Kidney epithelial cell (primary cell): ENCODE measurements around the gene ZMIZ1. TPM values are rescaled to one million over a fixed set of nuclear protein-coding genes. Genes with fewer than 3 reads are reported as not detected.

Experiments used
- DNase-seq: peaks from one replicate; pipeline ENCODE4 v3.0.0-alpha.2; 2010; ENCODE audit warnings: low read depth
- H3K27me3 ChIP-seq: 2 replicates; pipeline ENCODE4 v1.6.0; 2011; ENCODE audit warnings: low read length; ENCODE audit not compliant: control insufficient read depth, insufficient read depth
- H3K36me3 ChIP-seq: 2 replicates; pipeline ENCODE4 v1.5.1; 2011; ENCODE audit warnings: low read length; ENCODE audit not compliant: control insufficient read depth, insufficient read depth
- H3K4me3 ChIP-seq: 2 replicates; pipeline ENCODE4 v1.5.1; 2011; ENCODE audit warnings: low read depth, mild to moderate bottlenecking, control low read depth, low read length
- CTCF ChIP-seq: IDR thresholded peaks from 2 replicates; pipeline ENCODE4 v1.5.1; 2011; ENCODE audit warnings: mild to moderate bottlenecking, moderate library complexity, low read length, control low read depth, inconsistent platforms; ENCODE audit not compliant: insufficient read depth, poor library complexity, severe bottlenecking
- total RNA-seq: library from RNA; depleted of rRNA; stranded (reverse); fragments of >200 nt; gene quantifications from 2 replicates; pipeline ENCODE4 v1.2.3, GENCODE V29; 2015

ZMIZ1 gene
- total RNA-seq, 1 donor from 2014 or later = 57.5 TPM

- DNase-seq = no peak
- H3K27me3 ChIP-seq = no peaks in the 10 kb centered on the region
- no peak overlapping the region for H3K4me3 ChIP-seq
- no peak for TF ChIP-seq CTCF
- H3K36me3 ChIP-seq = peaks cover 1% of the 10 kb centered on the region
Observed at GRCh38 chr10:79253704-79254103, 184.9 kb downstream of the ZMIZ1 start.

GRCh38 chr10:79254333-79255006 is 185.7 kb downstream of the ZMIZ1 start:
- TF ChIP-seq CTCF = no peak
- DNase-seq = no peak
- H3K36me3 ChIP-seq = peaks cover 1% of the 10 kb centered on the region
- no peak overlapping the region for H3K4me3 ChIP-seq
- no peaks in the 10 kb centered on the region for H3K27me3 ChIP-seq

- no peaks in the 10 kb centered on the region for H3K27me3 ChIP-seq
- H3K4me3 ChIP-seq = no peak overlapping the region
- TF ChIP-seq CTCF = no peak
- no peak for DNase-seq
- H3K36me3 ChIP-seq = peaks cover 1% of the 10 kb centered on the region
Observed at GRCh38 chr10:79255007-79255507, 186.3 kb downstream of the ZMIZ1 start.

- Histone ChIP-seq H3K27me3 (no peaks in the 10 kb centered on the region), H3K36me3 (peaks cover 1% of the 10 kb centered on the region), H3K4me3 (no peak overlapping the region)
- TF ChIP-seq CTCF = no peak
- no peak for DNase-seq
Observed at GRCh38 chr10:79256264-79256806, 187.6 kb downstream of the ZMIZ1 start.

GRCh38 chr10:79258894-79259293 is 190.1 kb downstream of the ZMIZ1 start:
- TF ChIP-seq CTCF = no peak
- no peaks in the 10 kb centered on the region for H3K27me3 ChIP-seq
- no peak overlapping the region for H3K4me3 ChIP-seq
- H3K36me3 ChIP-seq = peaks cover 1% of the 10 kb centered on the region
- no peak for DNase-seq
